ENCODE data around the gene PYROXD2.

Gene PYROXD2

GRCh38 chr10:98422182-98422581, 7.2 kb upstream of the PYROXD2 start:
- in situ Hi-C loops (cut with HindIII; ENCODE audit: low sequenced_read_pairs) = no loop called here
- H3K4me3 ChIP-seq (ENCODE audit: low read depth, low read length) = no peak overlapping the region
- no peak for TF ChIP-seq CTCF (IDR thresholded peaks at IDR 0.05; ENCODE audit: low read depth, low read length, missing control alignments)

GRCh38 chr10:98420786-98421185, 5.8 kb upstream of the PYROXD2 start:
- H3K4me3 ChIP-seq (ENCODE audit: low read depth, low read length) = no peak overlapping the region
- no peak for TF ChIP-seq CTCF (IDR thresholded peaks at IDR 0.05; ENCODE audit: low read depth, low read length, missing control alignments)
- in situ Hi-C loops (cut with HindIII; ENCODE audit: low sequenced_read_pairs) = no loop called here
- DNase-seq (ENCODE audit: low read depth) = no peak

More at GRCh38 chr10:98422182-98422581, 7.2 kb upstream of the PYROXD2 start:
- DNase-seq (ENCODE audit: low read depth) = no peak

GRCh38 chr10:98419469-98420261, 4.7 kb upstream of the PYROXD2 start:
- H3K4me3 ChIP-seq (ENCODE audit: low read depth, low read length) = no peak overlapping the region
- in situ Hi-C loops (cut with HindIII; ENCODE audit: low sequenced_read_pairs) = no loop called here
- DNase-seq (ENCODE audit: low read depth) = no peak
- no peak for TF ChIP-seq CTCF (IDR thresholded peaks at IDR 0.05; ENCODE audit: low read depth, low read length, missing control alignments)

- TF ChIP-seq CTCF (IDR thresholded peaks at IDR 0.05; ENCODE audit: low read depth, low read length, missing control alignments) = no peak
- H3K4me3 ChIP-seq (ENCODE audit: low read depth, low read length) = no peak overlapping the region
- no peak for DNase-seq (ENCODE audit: low read depth)
- in situ Hi-C loops (cut with HindIII; ENCODE audit: low sequenced_read_pairs) = no loop called here
Measured at GRCh38 chr10:98418665-98419468, 3.9 kb upstream of the PYROXD2 start.

- no peak for TF ChIP-seq CTCF (IDR thresholded peaks at IDR 0.05; ENCODE audit: low read depth, low read length, missing control alignments)
- in situ Hi-C loops (cut with HindIII; ENCODE audit: low sequenced_read_pairs) = no loop called here
Measured at GRCh38 chr10:98417973-98418664, 3.1 kb upstream of the PYROXD2 start.

GRCh38 chr10:98417481-98417959, 2.5 kb upstream of the PYROXD2 start:
- in situ Hi-C loops (cut with HindIII; ENCODE audit: low sequenced_read_pairs) = no loop called here
- no peak for DNase-seq (ENCODE audit: low read depth)
- TF ChIP-seq CTCF (IDR thresholded peaks at IDR 0.05; ENCODE audit: low read depth, low read length, missing control alignments) = no peak
- H3K4me3 ChIP-seq (ENCODE audit: low read depth, low read length) = no peak overlapping the region

More at GRCh38 chr10:98417973-98418664, 3.1 kb upstream of the PYROXD2 start:
- H3K4me3 ChIP-seq (ENCODE audit: low read depth, low read length) = no peak overlapping the region
- DNase-seq (ENCODE audit: low read depth) = no peak

Data from astrocyte of the cerebellum (primary cell).